GM21390 (cell line): Measurements from ENCODE around the gene TMC5.
"Not testable (repeated sequence)": the region's sequence is repeated elsewhere in the genome, so short reads cannot be mapped to it uniquely, and the experiment has no call there.

Experiments used
- ATAC-seq: cut with Tn5 transposase; IDR thresholded peaks from one replicate; pipeline ENCODE4 v1.9.1; 2021; ENCODE audit not compliant: unreplicated experiment

The TMC5 gene

GRCh38 chr16:19417640-19418039 is at the start of gene TMC5:
TSS of gene TMC5 (plus strand) at chr16:19417883. CDS start at chr16:19440039, 22,156 bp downstream.
- no peak for ATAC-seq

- ATAC-seq, result not testable (repeated sequence)
Observed at GRCh38 chr16:19372541-19372940, 45.1 kb upstream of the TMC5 start.

GRCh38 chr16:19374402-19374801 is 43.3 kb upstream of the TMC5 start:
- no peak for ATAC-seq

GRCh38 chr16:19375561-19376158 is 42.0 kb upstream of the TMC5 start:
- ATAC-seq, result no peak

GRCh38 chr16:19377864-19378263 is 39.8 kb upstream of the TMC5 start:
- no peak for ATAC-seq

- ATAC-seq, result no peak
Observed at GRCh38 chr16:19378511-19378910, 39.2 kb upstream of the TMC5 start.

GRCh38 chr16:19379838-19380237 is 37.8 kb upstream of the TMC5 start:
- ATAC-seq, result no peak

GRCh38 chr16:19380328-19380727 is 37.4 kb upstream of the TMC5 start:
- ATAC-seq, result no peak

- no peak for ATAC-seq
Observed at GRCh38 chr16:19382084-19382801, 35.4 kb upstream of the TMC5 start.

GRCh38 chr16:19382887-19383816 is 34.5 kb upstream of the TMC5 start:
- ATAC-seq, result no peak

GRCh38 chr16:19384656-19385055 is 33.0 kb upstream of the TMC5 start:
- no peak for ATAC-seq

GRCh38 chr16:19386525-19386924 is 31.2 kb upstream of the TMC5 start:
- no peak for ATAC-seq

- no peak for ATAC-seq
Observed at GRCh38 chr16:19389246-19389645, 28.4 kb upstream of the TMC5 start.

GRCh38 chr16:19391185-19391776 is 26.4 kb upstream of the TMC5 start:
- ATAC-seq, result not testable (repeated sequence)

- ATAC-seq, result no peak
Observed at GRCh38 chr16:19392352-19392751, 25.3 kb upstream of the TMC5 start.

GRCh38 chr16:19393226-19394111 is 24.2 kb upstream of the TMC5 start:
- ATAC-seq, result no peak

GRCh38 chr16:19395646-19396267 is 21.9 kb upstream of the TMC5 start:
- not testable (repeated sequence) for ATAC-seq

- no peak for ATAC-seq
Observed at GRCh38 chr16:19396555-19397011, 21.1 kb upstream of the TMC5 start.

GRCh38 chr16:19397373-19397772 is 20.3 kb upstream of the TMC5 start:
- ATAC-seq, result not testable (repeated sequence)

GRCh38 chr16:19400711-19401110 is 17.0 kb upstream of the TMC5 start:
- no peak for ATAC-seq
